ENCODE results near the gene TTLL8. TPM values are rescaled to one million over a fixed set of nuclear protein-coding genes. Genes with fewer than 3 reads are reported as not detected.
"Not testable (repeated sequence)": the region's sequence is repeated elsewhere in the genome, so short reads cannot be mapped to it uniquely, and the experiment has no call there.

TTLL8 gene
- total RNA-seq, 1 donor from 2014 or later: not detected

- H3K4me1 ChIP-seq (ENCODE audit: control insufficient read depth in 3 of 3, insufficient read depth in 3 of 3, low read length in 3 of 3): no peaks in the 10 kb centered on the region
- H3K27ac ChIP-seq (ENCODE audit: low read depth, low read length): no peak overlapping the region
- peaks cover 22 to 48% (median 35%) of the 10 kb centered on the region in 3 donors for H3K27me3 ChIP-seq (ENCODE audit: control insufficient read depth in 3 of 3, insufficient read depth in 3 of 3, low read length in 3 of 3)
- H3K9ac ChIP-seq (ENCODE audit: low read depth in 1 of 3, low read length in 3 of 3): no peak overlapping the region
- H3K4me3 ChIP-seq (ENCODE audit: low read length in 3 of 3): no peak overlapping the region
- H3K36me3 ChIP-seq (ENCODE audit: control insufficient read depth in 3 of 3, insufficient read depth in 3 of 3, low read length in 3 of 3): no peaks in the 10 kb centered on the region
- peaks cover 0 to 5% (median 0%) of the 10 kb centered on the region in 3 donors for H3K9me3 ChIP-seq (ENCODE audit: control insufficient read depth in 3 of 3, low read length in 3 of 3)
Measured at GRCh38 chr22:50090412-50090714, 32.3 kb upstream of the TTLL8 start.

GRCh38 chr22:50089682-50090411 is 31.7 kb upstream of the TTLL8 start, which contains the start of gene MOV10L1:
Gene MOV10L1 (plus strand): TSS chr22:50090006. CDS start chr22:50090089, 83 bp downstream.
- no peak within 1 kb of the TSS for H3K27ac ChIP-seq (ENCODE audit: low read depth, low read length)
- peaks cover 25 to 51% (median 39%) of the 10 kb centered on the region in 3 donors for H3K27me3 ChIP-seq (ENCODE audit: control insufficient read depth in 3 of 3, insufficient read depth in 3 of 3, low read length in 3 of 3)
- peaks cover 0 to 5% (median 0%) of the 10 kb centered on the region in 3 donors for H3K9me3 ChIP-seq (ENCODE audit: control insufficient read depth in 3 of 3, low read length in 3 of 3)
- no peak within 1 kb of the TSS for H3K4me3 ChIP-seq (ENCODE audit: low read length in 3 of 3)
- H3K36me3 ChIP-seq (ENCODE audit: control insufficient read depth in 3 of 3, insufficient read depth in 3 of 3, low read length in 3 of 3): no peaks in the 10 kb centered on the region
- no peaks in the 10 kb centered on the region for H3K4me1 ChIP-seq (ENCODE audit: control insufficient read depth in 3 of 3, insufficient read depth in 3 of 3, low read length in 3 of 3)
- no peak within 1 kb of the TSS for H3K9ac ChIP-seq (ENCODE audit: low read depth in 1 of 3, low read length in 3 of 3)

DNA sequence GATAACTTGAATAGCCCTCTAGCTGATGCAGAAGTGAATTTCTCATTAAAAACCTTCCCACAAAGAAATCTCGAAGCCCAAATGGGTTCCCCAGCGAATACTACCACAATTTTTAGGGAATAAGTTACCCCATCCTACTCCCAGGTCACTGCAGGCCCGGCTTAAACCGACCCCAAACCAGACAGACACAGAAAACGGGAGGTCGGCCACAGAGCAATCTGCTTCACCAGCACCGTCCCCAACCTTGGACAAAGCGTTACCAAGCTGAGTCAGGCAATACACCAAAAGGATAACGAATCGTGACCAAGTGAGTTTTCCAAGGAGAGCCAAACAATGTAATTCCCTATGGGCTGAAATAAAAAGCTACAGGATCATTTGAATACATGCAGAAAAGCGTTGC is 31.1 kb upstream of the TTLL8 start:
- Histone ChIP-seq H3K9ac (ENCODE audit: low read depth in 1 of 3, low read length in 3 of 3) (no peak overlapping the region), H3K27me3 (ENCODE audit: control insufficient read depth in 3 of 3, insufficient read depth in 3 of 3, low read length in 3 of 3) (peaks cover 31 to 57% (median 45%) of the 10 kb centered on the region in 3 donors)

DNA sequence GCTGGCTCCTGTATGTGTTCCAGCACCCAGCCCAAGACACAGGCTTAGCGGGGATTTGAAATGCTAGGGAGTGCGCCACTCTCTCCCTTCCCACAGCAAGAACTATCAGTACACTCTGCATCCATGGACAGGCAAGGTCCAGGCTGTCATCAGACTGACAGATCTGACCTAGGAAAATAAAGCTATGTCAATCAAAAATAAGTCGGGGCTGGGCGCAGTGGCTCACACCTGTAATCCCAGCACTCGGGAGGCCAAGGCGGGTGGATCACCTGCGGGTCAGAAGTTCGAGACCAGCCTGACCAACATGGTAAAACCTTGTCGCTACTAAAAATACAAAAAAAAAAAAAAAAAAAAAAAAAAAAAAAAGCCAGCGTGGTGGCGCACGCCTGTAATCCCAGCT is 30.0 kb upstream of the TTLL8 start:
- Histone ChIP-seq H3K27me3 (ENCODE audit: control insufficient read depth in 3 of 3, insufficient read depth in 3 of 3, low read length in 3 of 3) (peaks cover 41 to 64% (median 54%) of the 10 kb centered on the region in 3 donors), H3K9ac (ENCODE audit: low read depth in 1 of 3, low read length in 3 of 3) (no peak overlapping the region), H3K36me3 (ENCODE audit: control insufficient read depth in 3 of 3, insufficient read depth in 3 of 3, low read length in 3 of 3) (no peaks in the 10 kb centered on the region), H3K4me3 (ENCODE audit: low read length in 3 of 3) (no peak overlapping the region), H3K4me1 (ENCODE audit: control insufficient read depth in 3 of 3, insufficient read depth in 3 of 3, low read length in 3 of 3) (no peaks in the 10 kb centered on the region), H3K27ac (ENCODE audit: low read depth, low read length) (no peak overlapping the region), H3K9me3 (ENCODE audit: control insufficient read depth in 3 of 3, low read length in 3 of 3) (peaks cover 0 to 5% (median 0%) of the 10 kb centered on the region in 3 donors)

More for the DNA sequence above, 31.1 kb upstream of the TTLL8 start:
- Histone ChIP-seq H3K4me3 (ENCODE audit: low read length in 3 of 3) (no peak overlapping the region), H3K4me1 (ENCODE audit: control insufficient read depth in 3 of 3, insufficient read depth in 3 of 3, low read length in 3 of 3) (no peaks in the 10 kb centered on the region), H3K36me3 (ENCODE audit: control insufficient read depth in 3 of 3, insufficient read depth in 3 of 3, low read length in 3 of 3) (no peaks in the 10 kb centered on the region), H3K9me3 (ENCODE audit: control insufficient read depth in 3 of 3, low read length in 3 of 3) (peaks cover 0 to 5% (median 0%) of the 10 kb centered on the region in 3 donors), H3K27ac (ENCODE audit: low read depth, low read length) (no peak overlapping the region)

DNA sequence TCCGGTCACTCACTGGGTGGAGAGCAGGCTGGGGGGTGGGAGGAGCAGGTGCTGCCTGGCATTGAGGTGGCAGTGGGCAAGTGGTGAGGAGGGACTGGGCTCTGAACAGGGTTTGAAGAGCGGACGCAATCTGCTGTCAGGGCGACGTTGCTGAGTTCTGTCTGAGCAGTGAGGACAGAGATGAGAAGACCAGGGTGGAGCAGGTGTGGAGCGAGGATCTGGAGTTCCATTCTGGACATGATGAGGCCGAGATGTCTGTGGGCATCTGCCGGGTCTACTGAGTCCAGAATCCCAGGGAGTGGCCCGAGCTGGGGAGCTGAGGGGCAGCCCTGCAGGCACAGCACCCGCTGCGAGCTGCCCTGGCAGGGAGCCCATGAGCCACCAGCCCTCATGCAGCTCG is 29.5 kb upstream of the TTLL8 start:
- Histone ChIP-seq H3K4me3 (ENCODE audit: low read length in 3 of 3) (no peak overlapping the region), H3K4me1 (ENCODE audit: control insufficient read depth in 3 of 3, insufficient read depth in 3 of 3, low read length in 3 of 3) (no peaks in the 10 kb centered on the region), H3K27ac (ENCODE audit: low read depth, low read length) (no peak overlapping the region), H3K36me3 (ENCODE audit: control insufficient read depth in 3 of 3, insufficient read depth in 3 of 3, low read length in 3 of 3) (no peaks in the 10 kb centered on the region), H3K9me3 (ENCODE audit: control insufficient read depth in 3 of 3, low read length in 3 of 3) (peaks cover 0 to 5% (median 0%) of the 10 kb centered on the region in 3 donors), H3K9ac (ENCODE audit: low read depth in 1 of 3, low read length in 3 of 3) (no peak overlapping the region), H3K27me3 (ENCODE audit: control insufficient read depth in 3 of 3, insufficient read depth in 3 of 3, low read length in 3 of 3) (peaks cover 44 to 68% (median 56%) of the 10 kb centered on the region in 3 donors)

DNA sequence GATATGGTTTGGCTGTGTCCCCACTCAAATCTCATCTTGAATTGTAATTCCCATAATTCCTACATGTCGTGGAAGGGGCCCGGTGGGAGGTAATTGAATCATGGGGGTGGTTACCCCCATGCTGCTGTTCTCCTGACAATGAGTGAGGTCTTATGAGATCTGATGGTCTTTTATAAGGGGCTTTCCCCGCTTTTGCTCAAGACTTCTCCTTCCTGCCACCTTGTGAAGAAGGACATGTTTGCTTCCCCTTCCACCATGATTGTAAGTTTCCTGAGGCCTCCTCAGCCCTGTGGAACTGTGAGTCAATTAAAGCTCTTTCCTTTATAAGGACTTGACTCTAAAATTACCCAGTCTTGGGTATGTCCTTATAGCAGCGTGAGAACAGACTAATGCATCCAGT is 28.9 kb upstream of the TTLL8 start:
- H3K9me3 ChIP-seq (ENCODE audit: control insufficient read depth in 3 of 3, low read length in 3 of 3); H3K9ac ChIP-seq (ENCODE audit: low read depth in 1 of 3, low read length in 3 of 3); H3K27ac ChIP-seq (ENCODE audit: low read depth, low read length); H3K36me3 ChIP-seq (ENCODE audit: control insufficient read depth in 3 of 3, insufficient read depth in 3 of 3, low read length in 3 of 3); H3K4me1 ChIP-seq (ENCODE audit: control insufficient read depth in 3 of 3, insufficient read depth in 3 of 3, low read length in 3 of 3); H3K4me3 ChIP-seq (ENCODE audit: low read length in 3 of 3): not testable (repeated sequence)
- peaks cover 44 to 74% (median 56%) of the 10 kb centered on the region in 3 donors for H3K27me3 ChIP-seq (ENCODE audit: control insufficient read depth in 3 of 3, insufficient read depth in 3 of 3, low read length in 3 of 3)

- peaks cover 42 to 69% (median 57%) of the 10 kb centered on the region in 3 donors for H3K27me3 ChIP-seq (ENCODE audit: control insufficient read depth in 3 of 3, insufficient read depth in 3 of 3, low read length in 3 of 3)
- no peak overlapping the region for H3K9ac ChIP-seq (ENCODE audit: low read depth in 1 of 3, low read length in 3 of 3)
- H3K4me3 ChIP-seq (ENCODE audit: low read length in 3 of 3): no peak overlapping the region
- H3K9me3 ChIP-seq (ENCODE audit: control insufficient read depth in 3 of 3, low read length in 3 of 3): peaks cover 0 to 5% (median 0%) of the 10 kb centered on the region in 3 donors
- H3K4me1 ChIP-seq (ENCODE audit: control insufficient read depth in 3 of 3, insufficient read depth in 3 of 3, low read length in 3 of 3): no peaks in the 10 kb centered on the region
- H3K27ac ChIP-seq (ENCODE audit: low read depth, low read length): no peak overlapping the region
- H3K36me3 ChIP-seq (ENCODE audit: control insufficient read depth in 3 of 3, insufficient read depth in 3 of 3, low read length in 3 of 3): no peaks in the 10 kb centered on the region
Measured at GRCh38 chr22:50086526-50086925, 28.4 kb upstream of the TTLL8 start.

GRCh38 chr22:50085211-50085972 is 27.3 kb upstream of the TTLL8 start, which contains the start of gene MLC1:
Gene MLC1 (minus strand): TSS chr22:50085426. CDS start chr22:50084902, 524 bp downstream.
- peaks cover 0 to 3% (median 0%) of the 10 kb centered on the region in 3 donors for H3K9me3 ChIP-seq (ENCODE audit: control insufficient read depth in 3 of 3, low read length in 3 of 3)
- H3K4me3 ChIP-seq (ENCODE audit: low read length in 3 of 3): no peak within 1 kb of the TSS
- peaks cover 42 to 67% (median 56%) of the 10 kb centered on the region in 3 donors for H3K27me3 ChIP-seq (ENCODE audit: control insufficient read depth in 3 of 3, insufficient read depth in 3 of 3, low read length in 3 of 3)
- no peak within 1 kb of the TSS for H3K9ac ChIP-seq (ENCODE audit: low read depth in 1 of 3, low read length in 3 of 3)
- H3K4me1 ChIP-seq (ENCODE audit: control insufficient read depth in 3 of 3, insufficient read depth in 3 of 3, low read length in 3 of 3): no peaks in the 10 kb centered on the region
- H3K27ac ChIP-seq (ENCODE audit: low read depth, low read length): no peak within 1 kb of the TSS
- H3K36me3 ChIP-seq (ENCODE audit: control insufficient read depth in 3 of 3, insufficient read depth in 3 of 3, low read length in 3 of 3): no peaks in the 10 kb centered on the region

DNA sequence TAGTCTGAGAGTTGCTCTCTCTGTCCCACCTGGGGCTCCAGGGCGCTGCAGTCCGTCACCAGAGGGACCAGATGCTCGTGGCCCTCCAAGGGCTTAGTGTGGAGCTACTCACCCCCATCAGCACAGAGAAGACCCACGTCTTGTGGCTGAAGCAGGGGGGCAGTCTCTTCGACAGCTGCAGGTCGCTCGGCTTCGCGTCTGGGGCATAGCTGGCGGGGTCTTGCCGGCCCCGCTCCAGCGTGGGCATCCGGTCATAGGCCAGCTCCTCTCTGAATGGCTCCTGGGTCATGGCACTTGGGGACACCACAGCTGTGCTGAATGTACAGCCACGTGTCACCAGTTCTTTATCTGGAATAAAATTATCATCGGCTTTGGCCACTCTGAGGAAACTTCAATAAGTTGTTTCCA is 26.5 kb upstream of the TTLL8 start:
- Histone ChIP-seq H3K36me3 (ENCODE audit: control insufficient read depth in 3 of 3, insufficient read depth in 3 of 3, low read length in 3 of 3) (no peaks in the 10 kb centered on the region), H3K9me3 (ENCODE audit: control insufficient read depth in 3 of 3, low read length in 3 of 3) (no peaks in the 10 kb centered on the region), H3K27me3 (ENCODE audit: control insufficient read depth in 3 of 3, insufficient read depth in 3 of 3, low read length in 3 of 3) (peaks cover 44 to 65% (median 62%) of the 10 kb centered on the region in 3 donors), H3K27ac (ENCODE audit: low read depth, low read length) (no peak overlapping the region), H3K4me3 (ENCODE audit: low read length in 3 of 3) (no peak overlapping the region), H3K4me1 (ENCODE audit: control insufficient read depth in 3 of 3, insufficient read depth in 3 of 3, low read length in 3 of 3) (no peaks in the 10 kb centered on the region), H3K9ac (ENCODE audit: low read depth in 1 of 3, low read length in 3 of 3) (no peak overlapping the region)

GRCh38 chr22:50084080-50084477 is 26.0 kb upstream of the TTLL8 start:
- no peaks in the 10 kb centered on the region for H3K36me3 ChIP-seq (ENCODE audit: control insufficient read depth in 3 of 3, insufficient read depth in 3 of 3, low read length in 3 of 3)
- no peak overlapping the region for H3K4me3 ChIP-seq (ENCODE audit: low read length in 3 of 3)
- no peaks in the 10 kb centered on the region for H3K4me1 ChIP-seq (ENCODE audit: control insufficient read depth in 3 of 3, insufficient read depth in 3 of 3, low read length in 3 of 3)
- H3K27me3 ChIP-seq (ENCODE audit: control insufficient read depth in 3 of 3, insufficient read depth in 3 of 3, low read length in 3 of 3): peaks cover 42 to 61% (median 57%) of the 10 kb centered on the region in 3 donors
- no peak overlapping the region for H3K9ac ChIP-seq (ENCODE audit: low read depth in 1 of 3, low read length in 3 of 3)
- no peak overlapping the region for H3K27ac ChIP-seq (ENCODE audit: low read depth, low read length)
- no peaks in the 10 kb centered on the region for H3K9me3 ChIP-seq (ENCODE audit: control insufficient read depth in 3 of 3, low read length in 3 of 3)
